NCI-H128 (cell line): Measurements from ENCODE around the gene TANGO2.

ENCODE experiments used
- DNase-seq: peaks from one replicate; lab custom pipeline; 2025; ENCODE audit not compliant: unreplicated experiment; lab: John Stamatoyannopoulos, UW

The TANGO2 gene

GRCh38 chr22:20096574-20097420, 75.9 kb downstream of the TANGO2 start:
- DNase-seq, result no peak

- no peak for DNase-seq
These were observed 78.3 kb downstream of the TANGO2 start for GRCh38 chr22:20099099-20099711.

- DNase-seq, result no peak
These were observed 80.7 kb downstream of the TANGO2 start for GRCh38 chr22:20101638-20102037.

GRCh38 chr22:20102203-20102780, 81.4 kb downstream of the TANGO2 start:
- no peak for DNase-seq

DNA sequence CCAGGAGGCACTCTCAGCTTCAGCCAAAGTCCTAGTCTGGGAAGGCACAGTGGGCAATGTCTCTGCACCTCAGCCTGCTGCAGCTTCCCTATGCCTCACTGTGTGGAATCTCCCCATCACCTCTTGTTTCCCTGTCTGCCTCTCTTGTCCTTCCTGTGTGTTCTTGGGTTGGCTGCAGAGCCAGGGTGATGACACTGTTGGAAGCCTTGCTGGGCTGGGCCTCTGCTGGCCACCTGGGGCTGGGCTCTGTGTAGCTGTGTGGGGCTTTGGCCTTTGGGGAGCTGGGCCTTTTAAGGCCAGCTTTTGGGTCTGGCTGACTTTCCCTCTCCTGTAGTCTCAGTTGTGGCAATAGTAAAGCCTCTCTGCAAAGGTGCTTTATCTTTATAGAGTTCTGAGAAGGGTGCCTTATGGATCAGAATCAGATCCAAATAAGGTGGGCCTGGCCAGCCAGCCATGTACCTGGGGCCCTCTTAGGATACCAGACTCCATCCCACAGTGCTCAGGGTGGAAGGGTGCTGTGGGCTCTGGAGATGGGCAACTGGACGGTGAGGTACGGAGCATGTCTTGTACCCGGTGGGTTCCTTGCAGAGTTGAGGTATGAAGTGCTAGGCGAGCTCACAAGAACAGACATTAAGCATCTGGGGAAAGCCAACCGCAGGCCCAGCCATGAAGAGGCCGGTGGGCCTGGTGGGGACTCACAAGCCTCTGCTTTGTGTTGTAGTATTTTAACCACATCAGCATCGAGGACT, 84.7 kb downstream of the TANGO2 start:
- DNase-seq, result no peak

- no peak for DNase-seq
These were observed 85.4 kb downstream of the TANGO2 start for GRCh38 chr22:20106205-20106848.

GRCh38 chr22:20106849-20107237, 85.9 kb downstream of the TANGO2 start:
- no peak for DNase-seq

- no peak for DNase-seq
These were observed 86.6 kb downstream of the TANGO2 start for GRCh38 chr22:20107471-20107901.

DNA sequence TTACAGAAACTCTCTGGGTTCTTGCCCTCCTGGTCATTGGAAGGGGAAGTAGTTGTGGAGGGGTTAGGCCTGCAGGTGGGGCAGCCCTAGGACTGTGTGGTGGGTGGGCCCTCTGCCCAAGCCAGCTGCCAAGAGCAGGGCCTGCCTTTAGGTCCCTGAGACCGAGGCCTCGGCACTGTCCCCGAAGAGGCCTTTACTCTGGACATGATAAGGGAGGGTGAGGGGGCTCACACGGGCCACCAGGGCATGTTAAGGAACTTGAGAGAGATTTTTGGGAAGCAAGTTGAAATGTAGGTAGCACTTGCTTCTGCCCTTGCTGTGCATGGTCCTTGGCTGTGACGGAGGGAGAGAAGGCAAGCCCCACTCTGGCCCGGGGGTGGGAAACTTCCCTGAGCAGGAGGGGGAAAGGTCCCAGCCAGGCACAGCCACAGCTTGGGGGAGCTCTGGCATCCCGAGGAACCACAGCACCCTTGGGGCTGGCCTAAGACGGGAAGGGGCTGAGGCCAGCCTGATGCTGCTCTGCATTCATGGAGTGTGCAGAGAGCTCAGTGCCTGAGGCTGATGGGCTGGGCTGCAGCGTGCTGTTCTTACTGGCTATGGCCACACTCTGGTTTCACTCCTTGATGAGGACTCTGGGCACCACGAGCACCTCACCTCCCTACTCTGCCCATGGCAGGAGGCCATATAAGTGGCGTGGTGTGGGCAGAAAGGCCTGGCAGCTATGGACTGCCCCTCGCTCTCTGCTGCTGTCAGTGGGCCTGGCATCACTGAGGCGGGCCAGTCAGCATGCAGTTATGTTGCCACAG, 87.2 kb downstream of the TANGO2 start:
- no peak for DNase-seq

DNA sequence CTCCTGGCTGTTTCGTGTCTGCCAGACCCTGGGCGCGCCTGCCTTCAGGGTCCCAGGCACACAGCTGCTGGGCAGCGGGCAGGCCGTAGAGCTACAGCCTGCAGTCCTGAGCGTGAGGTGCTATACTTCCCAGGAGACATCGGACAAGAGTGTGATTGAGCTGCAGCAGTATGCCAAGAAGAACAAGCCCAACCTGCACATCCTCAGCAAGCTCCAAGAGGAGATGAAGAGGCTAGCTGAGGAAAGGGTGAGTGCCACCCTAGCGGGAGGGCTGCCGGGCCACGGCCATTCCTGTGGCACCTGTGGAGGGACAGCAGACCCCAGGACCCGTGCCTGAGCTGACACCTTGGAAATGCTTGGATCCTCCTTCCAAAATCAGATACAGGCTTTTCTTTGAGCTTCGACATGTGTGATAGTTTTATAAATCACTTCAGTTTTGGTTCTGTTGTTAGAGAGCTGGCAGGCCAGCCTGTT, 87.9 kb downstream of the TANGO2 start:
- no peak for DNase-seq

DNA sequence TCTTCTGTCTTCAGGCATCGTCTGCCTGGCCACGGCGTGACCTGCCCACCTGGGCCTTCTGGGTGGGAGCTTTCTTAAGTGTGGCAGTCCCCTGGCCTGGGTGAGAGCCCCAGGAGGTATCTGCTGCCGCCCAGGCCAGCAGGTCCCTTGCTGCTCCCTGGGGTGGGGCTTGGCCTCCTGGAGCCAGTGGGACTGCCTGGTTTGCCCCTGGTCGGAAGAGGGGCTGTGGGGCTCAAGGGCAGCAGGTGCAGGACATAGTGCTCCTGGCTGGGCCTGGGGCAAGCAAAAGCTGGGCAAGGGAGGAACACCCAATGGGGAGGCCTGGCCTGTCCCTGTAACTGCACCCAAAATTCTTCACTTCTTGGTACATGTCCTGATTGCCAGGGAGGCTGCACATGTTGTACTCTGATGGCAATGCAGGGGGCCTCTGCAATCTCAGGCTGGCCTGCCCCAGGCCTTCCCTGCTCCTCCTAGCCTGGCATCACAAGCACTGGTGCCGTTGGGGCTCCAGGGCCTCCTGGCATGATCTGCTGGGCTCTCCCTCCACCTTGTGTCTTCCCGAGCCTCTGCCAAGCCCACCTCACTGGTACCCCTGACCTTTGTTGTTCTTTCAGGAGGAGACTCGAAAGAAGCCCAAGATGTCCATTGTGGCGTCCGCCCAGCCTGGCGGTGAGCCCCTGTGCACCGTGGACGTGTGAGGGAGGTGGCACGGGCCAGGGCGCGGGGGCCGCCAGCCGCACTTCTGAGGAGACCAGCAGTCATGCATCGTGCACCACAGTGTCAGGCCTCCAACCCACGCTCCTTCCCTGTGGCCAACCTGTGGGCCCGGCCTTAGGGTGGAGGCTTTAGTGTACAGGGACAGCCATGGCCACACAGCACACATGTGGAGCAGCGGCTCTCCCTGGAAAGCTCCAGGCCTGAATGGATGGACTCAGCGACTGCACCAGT, 88.8 kb downstream of the TANGO2 start:
- no peak for DNase-seq

DNA sequence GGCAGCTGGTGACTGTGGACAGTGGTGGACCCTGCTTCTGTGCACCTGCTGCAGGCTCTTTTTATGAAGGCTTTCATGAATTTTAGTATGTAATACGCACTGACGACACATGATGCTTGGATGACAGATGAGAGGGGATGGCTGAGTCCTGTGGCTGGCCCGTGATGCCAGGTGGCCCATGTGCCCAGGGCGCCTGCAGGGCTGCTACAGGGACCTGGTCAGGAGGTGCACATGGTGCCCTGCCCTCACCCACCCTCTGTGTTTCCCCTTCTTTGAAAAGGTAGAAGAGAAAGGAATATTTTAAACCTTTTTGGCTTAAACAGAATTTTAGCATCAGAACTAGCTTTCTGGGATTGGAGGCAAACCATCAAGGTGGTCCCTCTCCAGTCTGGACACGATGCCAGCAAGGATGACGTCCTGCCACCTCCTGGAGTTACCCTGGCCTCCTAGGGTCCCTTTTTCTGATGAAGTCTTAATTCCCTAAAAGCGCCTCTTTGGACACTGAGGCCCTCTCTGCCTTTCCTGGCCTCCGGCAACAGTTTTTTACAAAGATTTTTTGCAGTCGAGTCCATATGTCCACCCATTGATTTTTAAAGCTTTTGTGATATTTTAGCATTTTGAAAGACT, 89.6 kb downstream of the TANGO2 start:
- DNase-seq, result no peak

DNA sequence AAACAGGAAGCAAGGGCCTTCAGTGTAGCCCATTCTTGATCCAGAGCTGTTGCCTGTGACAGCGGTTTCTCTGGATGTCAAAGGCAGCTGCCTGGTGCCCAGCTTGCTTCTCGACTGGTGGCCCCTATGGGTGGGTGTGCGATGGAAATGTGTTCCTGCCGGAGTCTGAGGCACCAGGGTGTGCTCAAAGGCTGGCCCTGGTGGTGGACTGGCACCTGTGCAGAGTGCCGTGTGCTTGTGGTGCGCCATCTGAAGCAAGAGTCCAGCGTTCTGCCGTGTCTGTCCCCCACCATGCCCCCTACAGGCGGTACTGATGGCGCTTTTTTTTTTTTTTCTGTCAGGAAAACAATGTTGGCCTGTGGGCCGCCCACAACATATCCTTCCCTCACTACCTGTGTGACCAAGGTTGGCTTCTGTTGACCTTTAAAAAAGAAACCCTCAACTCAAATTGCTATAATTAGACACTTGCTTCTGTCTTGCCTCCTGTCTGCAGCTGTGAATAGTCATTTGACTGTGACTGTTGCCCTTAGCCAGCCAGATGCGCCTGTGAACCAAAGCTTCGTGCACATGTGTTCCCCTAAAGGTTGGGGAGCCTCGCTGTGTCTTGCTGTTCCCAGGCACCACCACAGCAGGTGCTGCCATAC, 90.3 kb downstream of the TANGO2 start:
- DNase-seq, result no peak

- no peak for DNase-seq
These were observed 91.0 kb downstream of the TANGO2 start for GRCh38 chr22:20111689-20112622.

- no peak for DNase-seq
These were observed 92.0 kb downstream of the TANGO2 start for GRCh38 chr22:20112623-20113511.
